H1 (cell line): ENCODE data around the gene MOB1B.

Source experiments
- ATF2 ChIP-seq: IDR thresholded peaks from 2 replicates; pipeline ENCODE4 v1.6.1; 2012; ENCODE audit warnings: low read length, inconsistent platforms
- CTCF ChIP-seq, 3 experiments: IDR thresholded peaks; 1 replicate in 2 of 3; 2 replicates in 1 of 3; pipeline versions ENCODE4 v1.5.1 to v1.6.1; 2011; ENCODE audit warnings: low read length in 3 of 3, mild to moderate bottlenecking in 3 of 3, inconsistent platforms in 2 of 3, low read depth in 1 of 3, moderate library complexity in 1 of 3; ENCODE audit not compliant: insufficient read depth in 1 of 3; ENCODE audit errors: control extremely low read depth in 1 of 3
- EZH2 ChIP-seq: fragments of 200-600 bp; sonication (generic); IDR thresholded peaks from 2 replicates; pipeline ENCODE4 v1.7.1; 2012; ENCODE audit warnings: low read depth, mild to moderate bottlenecking, moderate library complexity, low read length, inconsistent platforms; ENCODE audit not compliant: severe bottlenecking
- RAD21 ChIP-seq, 2 experiments: IDR thresholded peaks in 1 of 2; conservative IDR thresholded peaks in 1 of 2; 2 replicates each; pipeline ENCODE4 v1.6.1; 2011; ENCODE audit warnings: low read depth in 2 of 2, low read length in 2 of 2, improper control_type of control experiment in 1 of 2, inconsistent platforms in 1 of 2, mild to moderate bottlenecking in 1 of 2, moderate library complexity in 1 of 2
- TAF7 ChIP-seq: optimal IDR thresholded peaks from 2 replicates; pipeline ENCODE3; 2011; ENCODE audit warnings: low read depth, mild to moderate bottlenecking, inconsistent platforms, low read length, moderate library complexity, borderline replicate concordance

GRCh38 chr4:70908993-70909556 lies 6.9 kb downstream of the MOB1B start:
- TF ChIP-seq TAF7 (no peak), RAD21 (IDR thresholded peaks at IDR 0.05 in 1 of 2, conservative IDR thresholded peaks at IDR 0.05 in 1 of 2; ENCODE audit: low read depth in 2 of 2, low read length in 2 of 2) (no peak), CTCF (IDR thresholded peaks at IDR 0.05; ENCODE audit: control extremely low read depth in 1 of 3, insufficient read depth in 1 of 3, low read depth in 1 of 3, low read length in 3 of 3) (no peak), ATF2 (no peak), EZH2 (no peak)
